ENCODE data around the gene TDO2.

The TDO2 gene

GRCh38 chr4:155948541-155948940, 45.0 kb downstream of the TDO2 start:
- DNase-seq (ENCODE audit: low read depth), result no peak
- no peak for TF ChIP-seq CTCF (IDR thresholded peaks at IDR 0.05; ENCODE audit: low read depth, low read length, missing control alignments)
- H3K4me3 ChIP-seq (ENCODE audit: low read depth, low read length), result no peak overlapping the region

GRCh38 chr4:155950461-155950860, 47.0 kb downstream of the TDO2 start:
- DNase-seq (ENCODE audit: low read depth), result no peak
- H3K4me3 ChIP-seq (ENCODE audit: low read depth, low read length), result no peak overlapping the region
- TF ChIP-seq CTCF (IDR thresholded peaks at IDR 0.05; ENCODE audit: low read depth, low read length, missing control alignments), result no peak

- TF ChIP-seq CTCF (IDR thresholded peaks at IDR 0.05; ENCODE audit: low read depth, low read length, missing control alignments), result no peak
- H3K4me3 ChIP-seq (ENCODE audit: low read depth, low read length), result no peak overlapping the region
- DNase-seq (ENCODE audit: low read depth), result no peak
Measured at GRCh38 chr4:155952501-155952901, 49.0 kb downstream of the TDO2 start.

GRCh38 chr4:155953151-155954117, 49.9 kb downstream of the TDO2 start, which contains the start of gene CTSO:
CTSO (minus strand) TSS chr4:155953866; CDS start chr4:155953847, 19 bp downstream.
- H3K4me3 ChIP-seq (ENCODE audit: low read depth, low read length), result peak within 1 kb of the TSS; percentile 75
- TF ChIP-seq CTCF (IDR thresholded peaks at IDR 0.05; ENCODE audit: low read depth, low read length, missing control alignments), result peak; percentile 47
- DNase-seq (ENCODE audit: low read depth), result peak; percentile 52

- no peak for DNase-seq (ENCODE audit: low read depth)
- peak overlapping the region; percentile 75 for H3K4me3 ChIP-seq (ENCODE audit: low read depth, low read length)
- no peak for TF ChIP-seq CTCF (IDR thresholded peaks at IDR 0.05; ENCODE audit: low read depth, low read length, missing control alignments)
Measured at GRCh38 chr4:155954118-155954685, 50.7 kb downstream of the TDO2 start.

GRCh38 chr4:155954939-155955338, 51.4 kb downstream of the TDO2 start:
- no peak overlapping the region for H3K4me3 ChIP-seq (ENCODE audit: low read depth, low read length)
- no peak for TF ChIP-seq CTCF (IDR thresholded peaks at IDR 0.05; ENCODE audit: low read depth, low read length, missing control alignments)
- no peak for DNase-seq (ENCODE audit: low read depth)

Measured in GM12864 (cell line).